HG03175 (cell line): ENCODE measurements around the gene PLA2G4E.

Experiments used
- ATAC-seq: cut with Tn5 transposase; IDR thresholded peaks from one replicate; pipeline ENCODE4 v1.9.1; 2021; ENCODE audit warnings: mild to moderate bottlenecking, moderate library complexity; ENCODE audit not compliant: unreplicated experiment

PLA2G4E gene

GRCh38 chr15:42020713-42021273 is at the start of gene PLA2G4E:
TSS of gene PLA2G4E (minus strand) at chr15:42021042. CDS start at chr15:42021030, 12 bp downstream.
- no peak for ATAC-seq

GRCh38 chr15:42070279-42070975 is 49.6 kb upstream of the PLA2G4E start:
- ATAC-seq = no peak

- ATAC-seq = no peak
Observed at GRCh38 chr15:42069496-42070278, 48.8 kb upstream of the PLA2G4E start.

- no peak for ATAC-seq
Observed at GRCh38 chr15:42069025-42069424, 48.2 kb upstream of the PLA2G4E start.

GRCh38 chr15:42068601-42069000 is 47.8 kb upstream of the PLA2G4E start:
- no peak for ATAC-seq

- ATAC-seq = no peak
Observed at GRCh38 chr15:42066764-42067415, 46.0 kb upstream of the PLA2G4E start.

- ATAC-seq = no peak
Observed at GRCh38 chr15:42065468-42065867, 44.6 kb upstream of the PLA2G4E start.

GRCh38 chr15:42065033-42065432 is 44.2 kb upstream of the PLA2G4E start:
- ATAC-seq = no peak

- ATAC-seq = no peak
Observed at GRCh38 chr15:42064271-42064670, 43.4 kb upstream of the PLA2G4E start.

GRCh38 chr15:42063122-42063848 is 42.4 kb upstream of the PLA2G4E start:
- ATAC-seq = no peak

GRCh38 chr15:42062284-42062806 is 41.5 kb upstream of the PLA2G4E start:
- ATAC-seq = no peak

- no peak for ATAC-seq
Observed at GRCh38 chr15:42060797-42061196, 40.0 kb upstream of the PLA2G4E start.

GRCh38 chr15:42060477-42060763 is 39.6 kb upstream of the PLA2G4E start:
- no peak for ATAC-seq

GRCh38 chr15:42059661-42060476 is 39.0 kb upstream of the PLA2G4E start:
- ATAC-seq = no peak

- ATAC-seq = no peak
Observed at GRCh38 chr15:42058791-42059190, 37.9 kb upstream of the PLA2G4E start.

GRCh38 chr15:42057799-42058646 is 37.2 kb upstream of the PLA2G4E start:
- ATAC-seq = no peak

GRCh38 chr15:42056934-42057798 is 36.3 kb upstream of the PLA2G4E start:
- ATAC-seq = no peak

GRCh38 chr15:42053914-42054313 is 33.1 kb upstream of the PLA2G4E start:
- no peak for ATAC-seq
